Breast epithelium (tissue), 3 donors: ENCODE results near the gene LRRIQ3.

ENCODE experiments used
- CTCF ChIP-seq, 3 donors: fragments of 450-650 bp; IDR thresholded peaks; one replicate each; pipeline ENCODE4 v1.5.1; 2016 to 2017; ENCODE audit warnings: antibody characterized with exemption in 3 of 3, mild to moderate bottlenecking in 3 of 3, moderate library complexity in 3 of 3
- POLR2A ChIP-seq: fragments of 450-650 bp; IDR thresholded peaks from one replicate; pipeline ENCODE4 v1.6.1; 2016; ENCODE audit warnings: antibody characterized with exemption, mild to moderate bottlenecking, moderate library complexity
- POLR2AphosphoS5 ChIP-seq, 3 donors: sonication (generic); formaldehyde crosslinking; IDR thresholded peaks; one replicate each; pipeline ENCODE4 v1.6.1; 2017; ENCODE audit warnings: antibody characterized with exemption in 3 of 3

- no peak for TF ChIP-seq CTCF (IDR thresholded peaks at IDR 0.05)
- no peak for TF ChIP-seq POLR2A
- no peak for TF ChIP-seq POLR2AphosphoS5 (IDR thresholded peaks at IDR 0.05)
Observed at GRCh38 chr1:74161497-74161896, 36.5 kb downstream of the LRRIQ3 start.
